HepG2 (cell line): Measurements from ENCODE around the gene ZMYM1. TPM values are rescaled to one million over a fixed set of nuclear protein-coding genes. Genes with fewer than 3 reads are reported as not detected.

Source experiments
- CHD2 ChIP-seq: IDR thresholded peaks from 2 replicates; pipeline ENCODE4 v1.6.1; 2011; ENCODE audit warnings: low read depth, low read length, improper control_type of control experiment
- ESRRA ChIP-seq: sonication (generic); formaldehyde crosslinking; IDR thresholded peaks from 2 replicates; pipeline ENCODE4 v1.5.1; 2020; ENCODE audit warnings: mild to moderate bottlenecking, low read depth, missing genetic modification reagents
- HIVEP1 ChIP-seq: sonication (generic); formaldehyde crosslinking; IDR thresholded peaks from 2 replicates; pipeline ENCODE4 v1.4.0; 2020; ENCODE audit warnings: mild to moderate bottlenecking, missing genetic modification reagents
- HOXA3 ChIP-seq: sonication (generic); formaldehyde crosslinking; IDR thresholded peaks from 2 replicates; pipeline ENCODE4 v1.5.0; 2020; ENCODE audit warnings: missing genetic modification reagents
- MAF1 ChIP-seq: sonication (generic); formaldehyde crosslinking; IDR thresholded peaks from 2 replicates; pipeline ENCODE4 v1.5.0; 2020; ENCODE audit warnings: missing genetic modification reagents, borderline replicate concordance
- MATR3 ChIP-seq: sonication (generic); formaldehyde crosslinking; IDR thresholded peaks from 2 replicates; pipeline ENCODE4 v1.4.0; 2020; ENCODE audit warnings: missing genetic modification reagents
- MIER3 ChIP-seq: IDR thresholded peaks from 2 replicates; pipeline ENCODE4 v1.6.1; 2016; ENCODE audit warnings: missing compliant biosample characterization, borderline replicate concordance
- MLLT10 ChIP-seq: sonication (generic); formaldehyde crosslinking; IDR thresholded peaks from 2 replicates; pipeline ENCODE4 v1.4.0; 2020; ENCODE audit warnings: missing genetic modification reagents
- NFIC ChIP-seq: IDR thresholded peaks from 2 replicates; pipeline ENCODE4 v1.6.1; 2012; ENCODE audit warnings: mild to moderate bottlenecking, low read length, inconsistent platforms
- POGZ ChIP-seq: sonication (generic); formaldehyde crosslinking; IDR thresholded peaks from 2 replicates; pipeline ENCODE4 v1.4.0; 2020; ENCODE audit warnings: mild to moderate bottlenecking, missing genetic modification reagents
- RELA ChIP-seq: sonication (generic); formaldehyde crosslinking; IDR thresholded peaks from 2 replicates; pipeline ENCODE4 v1.4.0; 2020; ENCODE audit warnings: missing genetic modification reagents
- SIN3B ChIP-seq: fragments of 150-350 bp; IDR thresholded peaks from 2 replicates; pipeline ENCODE4 v1.6.1; 2014; ENCODE audit warnings: low read length
- XBP1 ChIP-seq: sonication (generic); formaldehyde crosslinking; IDR thresholded peaks from 2 replicates; pipeline ENCODE4 v1.5.0; 2020; ENCODE audit warnings: missing genetic modification reagents
- ZMYM2 ChIP-seq: sonication (generic); formaldehyde crosslinking; IDR thresholded peaks from 2 replicates; pipeline ENCODE4 v1.8.0; 2022; ENCODE audit warnings: mild to moderate bottlenecking, missing genetic modification reagents
- ZNF256 ChIP-seq: sonication (generic); formaldehyde crosslinking; conservative IDR thresholded peaks from 2 replicates; pipeline ENCODE4 v1.4.0; 2020; ENCODE audit warnings: missing genetic modification reagents
- ZNF33B ChIP-seq: sonication (generic); formaldehyde crosslinking; IDR thresholded peaks from 2 replicates; pipeline ENCODE4 v1.5.1; 2020; ENCODE audit warnings: mild to moderate bottlenecking, missing genetic modification reagents
- ZNF563 ChIP-seq: sonication (generic); formaldehyde crosslinking; IDR thresholded peaks from 2 replicates; pipeline ENCODE4 v1.8.0; 2022; ENCODE audit warnings: mild to moderate bottlenecking, moderate library complexity, missing genetic modification reagents
- ZNF652 ChIP-seq: IDR thresholded peaks from 2 replicates; pipeline ENCODE4 v1.6.1; 2016; ENCODE audit warnings: low read depth, borderline replicate concordance
- ZNF670 ChIP-seq: sonication (generic); formaldehyde crosslinking; IDR thresholded peaks from 2 replicates; pipeline ENCODE4 v1.8.0; 2022; ENCODE audit warnings: mild to moderate bottlenecking, missing genetic modification reagents, borderline replicate concordance
- ZSCAN20 ChIP-seq: sonication (generic); formaldehyde crosslinking; IDR thresholded peaks from 2 replicates; pipeline ENCODE4 v1.4.0; 2020; ENCODE audit warnings: missing genetic modification reagents, mild to moderate bottlenecking, borderline replicate concordance
- polyA plus RNA-seq, 8 experiments: library from polyadenylated mRNA; depleted of rRNA in 3 of 8; stranded (reverse) in 7 of 8; unstranded in 1 of 8; fragments of >200 nt; fragmentation: Illumina TruSeq in 4 of 8; extraction: Trizol in 4 of 8; gene quantifications; 2 replicates each; pipeline versions ENCODE4 v1.2.1 to v1.2.3, GENCODE V29; 2011 to 2016; ENCODE audit warnings: low read depth in 4 of 8, missing spikeins in 1 of 8, mixed read lengths in 1 of 8; ENCODE audit not compliant: insufficient read depth in 1 of 8
- total RNA-seq, 5 experiments: library from RNA; depleted of rRNA; stranded (reverse); fragments of >200 nt; fragmentation: Illumina TruSeq; extraction: Trizol; gene quantifications; 2 replicates each; pipeline ENCODE4 v1.2.3, GENCODE V29; 2016; ENCODE audit warnings: low read depth in 1 of 5
- TF ChIP-seq, protein P1 (sequence below): sonication (generic); formaldehyde crosslinking; IDR thresholded peaks from 2 replicates; pipeline ENCODE4 v1.4.0; 2020; ENCODE audit warnings: missing genetic modification reagents, borderline replicate concordance
- TF ChIP-seq, protein P2 (sequence below), 2 experiments: sonication (generic) in 1 of 2; formaldehyde crosslinking in 1 of 2; IDR thresholded peaks; 2 replicates each; pipeline versions ENCODE4 v1.4.0 to v1.6.1; 2018 to 2020; ENCODE audit warnings: missing genetic modification reagents in 2 of 2, borderline replicate concordance in 1 of 2, low read depth in 1 of 2, mild to moderate bottlenecking in 1 of 2, missing biosample characterization in 1 of 2
- TF ChIP-seq, protein P3 (sequence below): IDR thresholded peaks from 2 replicates; pipeline ENCODE4 v1.6.1; 2012; ENCODE audit warnings: inconsistent platforms
- TF ChIP-seq, protein P4 (sequence below): sonication (generic); formaldehyde crosslinking; IDR thresholded peaks from 2 replicates; pipeline ENCODE4 v1.4.0; 2020; ENCODE audit warnings: missing genetic modification reagents

ZMYM1 gene
- total and polyA plus RNA-seq, 2 of the 13 experiments (the other 11 are each of a cell fraction or from before 2014, with no cell fraction given): 10.0 to 16.2 TPM

DNA sequence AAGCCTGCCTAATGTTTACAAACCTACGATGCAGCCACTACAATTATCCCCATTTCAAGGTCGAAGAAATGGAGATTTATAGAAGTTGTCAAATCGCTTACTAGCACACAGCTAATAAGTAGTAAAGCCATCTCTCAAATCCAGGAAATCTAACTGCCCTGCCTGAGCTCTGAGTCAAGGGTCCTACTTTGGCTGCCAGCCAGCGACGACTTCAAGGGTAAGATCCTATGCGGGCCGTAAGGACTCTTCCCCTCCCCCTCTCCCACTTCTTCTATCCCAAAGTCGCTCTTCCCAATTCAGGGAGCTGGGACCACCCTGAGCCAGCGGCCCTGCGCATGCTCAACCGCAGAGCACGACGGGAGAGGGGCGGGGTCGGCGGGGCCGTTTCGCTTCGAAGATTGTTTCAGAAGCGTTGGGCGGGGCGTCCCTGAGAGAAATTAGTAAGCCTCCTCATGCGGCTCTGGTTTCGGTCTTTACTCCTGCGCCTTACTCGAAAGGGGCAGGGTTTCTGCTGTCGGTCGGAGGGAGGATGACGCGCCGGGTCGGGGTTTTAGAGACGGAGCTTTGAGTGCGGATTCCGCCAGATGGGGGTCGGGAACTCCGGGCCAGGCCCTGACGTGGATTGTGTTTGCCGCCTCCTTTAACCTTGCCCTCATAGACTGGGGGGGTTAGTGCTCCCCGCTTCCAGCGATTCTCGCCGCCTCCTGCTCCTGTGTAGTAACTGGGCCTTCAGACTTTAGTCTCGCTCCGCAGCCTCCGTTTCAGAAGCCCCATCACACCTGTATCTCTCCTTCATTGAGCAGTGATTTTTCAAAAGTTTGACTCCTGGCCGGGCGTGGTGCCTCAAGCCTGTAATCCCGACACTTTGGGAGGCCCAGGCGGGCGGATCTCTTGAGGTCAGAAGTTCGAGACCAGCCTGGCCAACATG lies at the start of gene ZMYM1 (continued):
- TF ChIP-seq ESRRA (no peak), MLLT10 (CRISPR knock-in tag) (no peak), NFIC (no peak), POGZ (CRISPR knock-in tag) (peak; percentile 83), HIVEP1 (CRISPR knock-in tag) (no peak), ZNF670 (CRISPR knock-in tag) (no peak), ZNF652 (CRISPR knock-in tag) (no peak), XBP1 (CRISPR knock-in tag) (no peak), ZNF563 (CRISPR knock-in tag) (no peak), RELA (CRISPR knock-in tag) (no peak), MIER3 (CRISPR knock-in tag) (no peak), ZMYM2 (no peak), ZNF256 (no peak), ZNF33B (CRISPR knock-in tag) (no peak), ZSCAN20 (CRISPR knock-in tag) (no peak), CHD2 (no peak), SIN3B (0 out of 2 replicates have a peak, but pooled peaks have one; percentile 45), MATR3 (CRISPR knock-in tag) (no peak), HOXA3 (CRISPR knock-in tag) (no peak), MAF1 (CRISPR knock-in tag) (no peak)
- TF ChIP-seq, protein P1, sequence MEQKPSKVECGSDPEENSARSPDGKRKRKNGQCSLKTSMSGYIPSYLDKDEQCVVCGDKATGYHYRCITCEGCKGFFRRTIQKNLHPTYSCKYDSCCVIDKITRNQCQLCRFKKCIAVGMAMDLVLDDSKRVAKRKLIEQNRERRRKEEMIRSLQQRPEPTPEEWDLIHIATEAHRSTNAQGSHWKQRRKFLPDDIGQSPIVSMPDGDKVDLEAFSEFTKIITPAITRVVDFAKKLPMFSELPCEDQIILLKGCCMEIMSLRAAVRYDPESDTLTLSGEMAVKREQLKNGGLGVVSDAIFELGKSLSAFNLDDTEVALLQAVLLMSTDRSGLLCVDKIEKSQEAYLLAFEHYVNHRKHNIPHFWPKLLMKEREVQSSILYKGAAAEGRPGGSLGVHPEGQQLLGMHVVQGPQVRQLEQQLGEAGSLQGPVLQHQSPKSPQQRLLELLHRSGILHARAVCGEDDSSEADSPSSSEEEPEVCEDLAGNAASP (CRISPR knock-in tag): no peak
- TF ChIP-seq, protein P2, sequence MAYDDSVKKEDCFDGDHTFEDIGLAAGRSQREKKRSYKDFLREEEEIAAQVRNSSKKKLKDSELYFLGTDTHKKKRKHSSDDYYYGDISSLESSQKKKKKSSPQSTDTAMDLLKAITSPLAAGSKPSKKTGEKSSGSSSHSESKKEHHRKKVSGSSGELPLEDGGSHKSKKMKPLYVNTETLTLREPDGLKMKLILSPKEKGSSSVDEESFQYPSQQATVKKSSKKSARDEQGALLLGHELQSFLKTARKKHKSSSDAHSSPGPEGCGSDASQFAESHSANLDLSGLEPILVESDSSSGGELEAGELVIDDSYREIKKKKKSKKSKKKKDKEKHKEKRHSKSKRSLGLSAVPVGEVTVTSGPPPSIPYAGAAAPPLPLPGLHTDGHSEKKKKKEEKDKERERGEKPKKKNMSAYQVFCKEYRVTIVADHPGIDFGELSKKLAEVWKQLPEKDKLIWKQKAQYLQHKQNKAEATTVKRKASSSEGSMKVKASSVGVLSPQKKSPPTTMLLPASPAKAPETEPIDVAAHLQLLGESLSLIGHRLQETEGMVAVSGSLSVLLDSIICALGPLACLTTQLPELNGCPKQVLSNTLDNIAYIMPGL (CRISPR knock-in tag; IDR thresholded peaks at IDR 0.05; ENCODE audit: borderline replicate concordance in 1 of 2, low read depth in 1 of 2): peak in 1 of 2 experiments; percentile 37; a peak in 2 of 4 replicates
- TF ChIP-seq, protein P3, sequence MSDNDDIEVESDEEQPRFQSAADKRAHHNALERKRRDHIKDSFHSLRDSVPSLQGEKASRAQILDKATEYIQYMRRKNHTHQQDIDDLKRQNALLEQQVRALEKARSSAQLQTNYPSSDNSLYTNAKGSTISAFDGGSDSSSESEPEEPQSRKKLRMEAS: peak; percentile 73
- TF ChIP-seq, protein P4, sequence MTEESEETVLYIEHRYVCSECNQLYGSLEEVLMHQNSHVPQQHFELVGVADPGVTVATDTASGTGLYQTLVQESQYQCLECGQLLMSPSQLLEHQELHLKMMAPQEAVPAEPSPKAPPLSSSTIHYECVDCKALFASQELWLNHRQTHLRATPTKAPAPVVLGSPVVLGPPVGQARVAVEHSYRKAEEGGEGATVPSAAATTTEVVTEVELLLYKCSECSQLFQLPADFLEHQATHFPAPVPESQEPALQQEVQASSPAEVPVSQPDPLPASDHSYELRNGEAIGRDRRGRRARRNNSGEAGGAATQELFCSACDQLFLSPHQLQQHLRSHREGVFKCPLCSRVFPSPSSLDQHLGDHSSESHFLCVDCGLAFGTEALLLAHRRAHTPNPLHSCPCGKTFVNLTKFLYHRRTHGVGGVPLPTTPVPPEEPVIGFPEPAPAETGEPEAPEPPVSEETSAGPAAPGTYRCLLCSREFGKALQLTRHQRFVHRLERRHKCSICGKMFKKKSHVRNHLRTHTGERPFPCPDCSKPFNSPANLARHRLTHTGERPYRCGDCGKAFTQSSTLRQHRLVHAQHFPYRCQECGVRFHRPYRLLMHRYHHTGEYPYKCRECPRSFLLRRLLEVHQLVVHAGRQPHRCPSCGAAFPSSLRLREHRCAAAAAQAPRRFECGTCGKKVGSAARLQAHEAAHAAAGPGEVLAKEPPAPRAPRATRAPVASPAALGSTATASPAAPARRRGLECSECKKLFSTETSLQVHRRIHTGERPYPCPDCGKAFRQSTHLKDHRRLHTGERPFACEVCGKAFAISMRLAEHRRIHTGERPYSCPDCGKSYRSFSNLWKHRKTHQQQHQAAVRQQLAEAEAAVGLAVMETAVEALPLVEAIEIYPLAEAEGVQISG (CRISPR knock-in tag): peak; percentile 46; the same call in 1 of the 2 replicates
